Lower lobe of right lung (tissue), 2 donors: ENCODE results near the gene ARMH4. TPM values are rescaled to one million over a fixed set of nuclear protein-coding genes. Genes with fewer than 3 reads are reported as not detected.

Experiments used
- ATAC-seq, 2 donors: fragments of 200-7000 bp; cut with Tn5 transposase; one replicate each; pipeline ENCODE4 v1.9.1; 2020 to 2022; ENCODE audit warnings: mild to moderate bottlenecking in 2 of 2, moderate library complexity in 2 of 2
- DNase-seq: peaks from one replicate; pipeline ENCODE4 v3.0.0-alpha.2; 2020
- H3K27ac ChIP-seq: fragments of 200-600 bp; one replicate; pipeline ENCODE4 v1.8.0; 2022
- H3K27me3 ChIP-seq: fragments of 200-600 bp; one replicate; pipeline ENCODE4 v1.8.0; 2022; ENCODE audit warnings: low read depth
- H3K36me3 ChIP-seq: fragments of 200-600 bp; one replicate; pipeline ENCODE4 v1.8.0; 2022; ENCODE audit warnings: mild to moderate bottlenecking
- H3K4me1 ChIP-seq: fragments of 200-600 bp; one replicate; pipeline ENCODE4 v1.8.0; 2022
- H3K4me3 ChIP-seq: fragments of 200-600 bp; one replicate; pipeline ENCODE4 v1.8.0; 2022; ENCODE audit warnings: mild to moderate bottlenecking
- H3K9me3 ChIP-seq: fragments of 200-600 bp; one replicate; pipeline ENCODE4 v1.8.0; 2022
- intact Hi-C: fragments of 100-400 bp; cut with DNase I; formaldehyde crosslinking; loops from one replicate; pipeline ENCODE4 v1.11.0; 2022
- total RNA-seq: library from RNA; stranded (reverse); fragmentation: NEBNext Ultra II Directional; extraction: Animal tissue kit (Norgen Biotek cat#: 25700); gene quantifications from one replicate; pipeline ENCODE4 v1.2.1, GENCODE V29; 2021
- TF ChIP-seq, protein P1 (sequence below): fragments of 200-600 bp; IDR thresholded peaks from one replicate; pipeline ENCODE4 v1.8.0; 2022; ENCODE audit warnings: antibody characterized with exemption, mild to moderate bottlenecking
- donor health status: DM: no; HTN: yes; CAD: no; lungs with severe emphysema.

Gene ARMH4
- total RNA-seq, 1 donor from 2014 or later = 2.1 TPM

DNA sequence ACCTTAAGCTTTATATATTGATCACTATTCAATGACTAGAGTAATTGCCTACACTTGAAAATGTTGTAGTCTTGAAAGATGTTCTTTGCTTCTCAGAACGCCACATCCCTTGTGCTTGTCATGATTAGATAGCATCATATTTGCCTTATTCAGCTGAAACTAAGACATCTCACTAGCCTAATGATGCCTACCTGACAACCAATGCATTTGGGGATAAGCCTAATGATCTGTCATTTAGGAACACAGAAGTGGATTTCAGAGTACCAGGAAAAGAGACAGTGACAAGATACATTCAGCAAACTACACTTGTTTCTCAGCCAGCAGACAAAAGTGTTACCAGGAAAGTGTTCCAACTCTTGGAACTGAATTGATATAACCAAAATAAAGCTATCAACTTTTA is 83.7 kb downstream of the ARMH4 start:
- Histone ChIP-seq H3K27me3 (no peaks in the 10 kb centered on the region), H3K36me3 (no peaks in the 10 kb centered on the region), H3K9me3 (no peaks in the 10 kb centered on the region), H3K4me1 (peaks cover 6% of the 10 kb centered on the region), H3K4me3 (no peak overlapping the region), H3K27ac (no peak overlapping the region)
- TF ChIP-seq, protein P1, sequence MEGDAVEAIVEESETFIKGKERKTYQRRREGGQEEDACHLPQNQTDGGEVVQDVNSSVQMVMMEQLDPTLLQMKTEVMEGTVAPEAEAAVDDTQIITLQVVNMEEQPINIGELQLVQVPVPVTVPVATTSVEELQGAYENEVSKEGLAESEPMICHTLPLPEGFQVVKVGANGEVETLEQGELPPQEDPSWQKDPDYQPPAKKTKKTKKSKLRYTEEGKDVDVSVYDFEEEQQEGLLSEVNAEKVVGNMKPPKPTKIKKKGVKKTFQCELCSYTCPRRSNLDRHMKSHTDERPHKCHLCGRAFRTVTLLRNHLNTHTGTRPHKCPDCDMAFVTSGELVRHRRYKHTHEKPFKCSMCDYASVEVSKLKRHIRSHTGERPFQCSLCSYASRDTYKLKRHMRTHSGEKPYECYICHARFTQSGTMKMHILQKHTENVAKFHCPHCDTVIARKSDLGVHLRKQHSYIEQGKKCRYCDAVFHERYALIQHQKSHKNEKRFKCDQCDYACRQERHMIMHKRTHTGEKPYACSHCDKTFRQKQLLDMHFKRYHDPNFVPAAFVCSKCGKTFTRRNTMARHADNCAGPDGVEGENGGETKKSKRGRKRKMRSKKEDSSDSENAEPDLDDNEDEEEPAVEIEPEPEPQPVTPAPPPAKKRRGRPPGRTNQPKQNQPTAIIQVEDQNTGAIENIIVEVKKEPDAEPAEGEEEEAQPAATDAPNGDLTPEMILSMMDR = no peak
- ATAC-seq (no peak), DNase-seq (no peak)
- intact Hi-C loops = no loop called here

DNA sequence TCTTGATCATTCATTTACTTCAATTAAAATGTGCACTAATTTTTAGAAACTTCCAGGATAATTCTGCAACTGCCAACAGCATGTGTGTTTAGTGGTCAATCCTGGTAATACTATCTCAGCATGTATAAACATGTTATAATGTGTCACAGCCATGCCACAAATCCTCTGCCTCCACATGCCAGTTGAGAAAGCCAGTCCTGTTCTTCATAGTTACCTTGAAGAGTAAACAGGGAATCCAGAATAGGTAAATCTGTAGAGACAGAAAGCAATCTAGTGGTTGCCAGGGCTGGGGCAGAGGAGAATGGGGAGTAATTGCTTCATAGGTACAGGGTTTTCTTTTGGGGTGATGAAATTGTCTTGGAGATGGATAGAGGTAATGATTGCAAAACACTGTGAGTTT is 85.9 kb downstream of the ARMH4 start:
- Histone ChIP-seq H3K4me3 (no peak overlapping the region), H3K27me3 (no peaks in the 10 kb centered on the region), H3K9me3 (no peaks in the 10 kb centered on the region), H3K4me1 (no peaks in the 10 kb centered on the region), H3K36me3 (no peaks in the 10 kb centered on the region), H3K27ac (no peak overlapping the region)
- no peak for DNase-seq
- ATAC-seq = no peak
- TF ChIP-seq, protein P1 = no peak
- intact Hi-C loops = no loop called here

DNA sequence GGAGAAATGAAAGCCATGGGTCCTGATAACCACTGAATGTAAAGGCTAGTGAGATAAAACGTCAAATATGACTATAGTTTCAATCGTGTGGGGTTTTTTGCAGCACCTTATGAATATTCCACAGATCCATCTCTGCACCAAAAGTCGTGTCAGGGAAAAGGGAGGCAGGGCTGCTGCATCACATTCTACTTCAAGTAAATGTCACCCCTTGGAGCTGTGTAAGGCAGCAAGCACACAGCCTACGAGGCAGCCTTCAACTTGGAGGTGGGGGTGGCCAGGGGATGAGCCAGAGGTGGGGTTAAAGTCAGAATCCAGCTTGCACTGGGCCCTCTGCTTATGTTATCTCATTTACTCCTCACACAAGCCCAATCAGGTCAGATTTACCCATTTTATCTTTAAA is 90.4 kb downstream of the ARMH4 start:
- Histone ChIP-seq H3K9me3 (no peaks in the 10 kb centered on the region), H3K4me1 (no peaks in the 10 kb centered on the region), H3K4me3 (no peak overlapping the region), H3K27me3 (no peaks in the 10 kb centered on the region), H3K36me3 (no peaks in the 10 kb centered on the region), H3K27ac (no peak overlapping the region)
- intact Hi-C loops = no loop called here
- TF ChIP-seq, protein P1 = no peak
- ATAC-seq (no peak), DNase-seq (no peak)

DNA sequence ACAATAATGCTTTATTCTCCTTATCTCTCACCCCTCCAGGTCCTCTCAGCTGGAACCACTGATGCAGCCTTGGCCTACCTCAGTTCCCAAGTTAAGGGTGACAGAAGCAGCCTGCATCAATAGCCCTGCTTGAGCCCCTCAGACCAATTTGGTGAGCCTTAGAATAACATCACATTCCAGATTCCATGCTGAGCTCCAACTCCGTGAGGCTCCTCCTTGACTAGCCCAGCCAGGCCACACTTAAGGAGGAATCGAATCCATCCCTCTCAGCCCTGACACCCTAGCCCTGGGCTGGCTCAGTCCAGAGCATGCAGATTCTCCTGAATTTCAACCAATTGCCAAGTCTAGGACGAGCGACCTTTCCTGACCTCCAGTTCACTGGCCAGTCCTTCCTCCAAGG is 91.1 kb downstream of the ARMH4 start:
- Histone ChIP-seq H3K36me3 (no peaks in the 10 kb centered on the region), H3K4me1 (no peaks in the 10 kb centered on the region), H3K27ac (no peak overlapping the region), H3K27me3 (no peaks in the 10 kb centered on the region), H3K4me3 (no peak overlapping the region), H3K9me3 (no peaks in the 10 kb centered on the region)
- ATAC-seq = no peak
- TF ChIP-seq, protein P1 = no peak
- DNase-seq = no peak
- intact Hi-C loops = no loop called here

DNA sequence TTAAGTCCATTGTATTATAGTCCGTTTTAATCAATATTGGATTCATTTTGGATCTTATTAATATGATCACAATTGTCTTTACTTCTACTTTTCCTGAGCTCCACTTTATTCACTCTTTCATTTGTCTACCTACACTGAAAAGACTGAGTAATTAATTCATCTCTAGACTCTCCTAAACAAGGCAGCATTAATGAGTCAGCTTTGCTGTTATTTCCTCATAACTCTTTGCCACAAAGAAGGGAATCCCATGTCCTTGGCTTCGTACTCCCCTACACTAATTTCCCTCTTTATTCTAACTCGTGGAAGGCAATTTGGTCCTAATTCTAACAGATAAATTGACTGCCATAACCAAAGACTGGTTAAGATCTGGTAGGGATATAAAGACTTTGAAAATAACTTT is 91.9 kb downstream of the ARMH4 start:
- Histone ChIP-seq H3K27me3 (no peaks in the 10 kb centered on the region), H3K4me1 (no peaks in the 10 kb centered on the region), H3K27ac (no peak overlapping the region), H3K36me3 (no peaks in the 10 kb centered on the region), H3K4me3 (no peak overlapping the region), H3K9me3 (no peaks in the 10 kb centered on the region)
- TF ChIP-seq, protein P1 = no peak
- intact Hi-C loops = no loop called here
- ATAC-seq (no peak), DNase-seq (no peak)

DNA sequence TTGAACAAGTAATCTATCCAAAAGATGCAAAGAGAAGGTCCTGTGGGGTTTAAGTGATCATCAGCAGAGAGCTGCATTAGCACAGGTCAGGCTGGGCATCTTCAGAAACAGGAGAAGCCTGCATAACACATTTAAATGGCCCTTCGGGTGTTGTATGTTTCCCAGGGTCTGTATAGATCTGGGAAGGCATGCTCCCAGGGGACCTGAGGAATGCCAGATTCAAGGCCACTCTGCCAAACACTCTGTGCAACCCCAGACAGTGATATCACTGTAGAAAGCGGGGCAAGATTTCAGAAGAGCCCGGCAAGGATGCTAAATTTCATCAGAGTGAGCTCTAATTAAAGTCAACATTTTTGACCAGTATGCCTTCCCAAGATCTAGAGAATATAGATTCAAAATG is 92.9 kb downstream of the ARMH4 start:
- H3K27me3 ChIP-seq = no peaks in the 10 kb centered on the region
- no peaks in the 10 kb centered on the region for H3K9me3 ChIP-seq
- TF ChIP-seq, protein P1 = no peak
- intact Hi-C loops = no loop called here
- no peak overlapping the region for H3K4me3 ChIP-seq
- no peak overlapping the region for H3K27ac ChIP-seq
- no peak for ATAC-seq
- no peaks in the 10 kb centered on the region for H3K36me3 ChIP-seq
- DNase-seq = no peak
- no peaks in the 10 kb centered on the region for H3K4me1 ChIP-seq
